ENCODE measurements around the gene ITPRID2.
"Not testable (repeated sequence)": the region's sequence is repeated elsewhere in the genome, so short reads cannot be mapped to it uniquely, and the experiment has no call there.

Gene ITPRID2

GRCh38 chr2:181953881-181954537, 62.5 kb downstream of the ITPRID2 start:
- peak; percentile 57 for TF ChIP-seq CTCF (conservative IDR thresholded peaks at IDR 0.05; ENCODE audit: control insufficient read depth, insufficient read depth, low read depth, low read length)
- peak overlapping the region; percentile 14 for H3K4me3 ChIP-seq (ENCODE audit: control insufficient read depth, low read depth, low read length)
- DNase-seq (ENCODE audit: low read depth), result peak; percentile 65

- no peak for TF ChIP-seq CTCF (conservative IDR thresholded peaks at IDR 0.05; ENCODE audit: control insufficient read depth, insufficient read depth, low read depth, low read length)
- DNase-seq (ENCODE audit: low read depth), result peak; percentile 8
- H3K4me3 ChIP-seq (ENCODE audit: control insufficient read depth, low read depth, low read length), result peak overlapping the region; percentile 14
Measured at GRCh38 chr2:181954538-181954883, 63.0 kb downstream of the ITPRID2 start.

GRCh38 chr2:181955010-181955409, 63.5 kb downstream of the ITPRID2 start:
- no peak for TF ChIP-seq CTCF (conservative IDR thresholded peaks at IDR 0.05; ENCODE audit: control insufficient read depth, insufficient read depth, low read depth, low read length)
- peak; percentile 74 for DNase-seq (ENCODE audit: low read depth)
- no peak overlapping the region for H3K4me3 ChIP-seq (ENCODE audit: control insufficient read depth, low read depth, low read length)

GRCh38 chr2:181955866-181956265, 64.3 kb downstream of the ITPRID2 start:
- DNase-seq (ENCODE audit: low read depth); H3K4me3 ChIP-seq (ENCODE audit: control insufficient read depth, low read depth, low read length): not testable (repeated sequence)

- TF ChIP-seq CTCF (conservative IDR thresholded peaks at IDR 0.05; ENCODE audit: control insufficient read depth, insufficient read depth, low read depth, low read length), result no peak
- peak; percentile 21 for DNase-seq (ENCODE audit: low read depth)
Measured at GRCh38 chr2:181957668-181958067, 66.1 kb downstream of the ITPRID2 start.

GRCh38 chr2:181958726-181959125, 67.2 kb downstream of the ITPRID2 start:
- DNase-seq (ENCODE audit: low read depth), result peak; percentile 13
- H3K4me3 ChIP-seq (ENCODE audit: control insufficient read depth, low read depth, low read length), result no peak overlapping the region
- no peak for TF ChIP-seq CTCF (conservative IDR thresholded peaks at IDR 0.05; ENCODE audit: control insufficient read depth, insufficient read depth, low read depth, low read length)

More at GRCh38 chr2:181957668-181958067, 66.1 kb downstream of the ITPRID2 start:
- H3K4me3 ChIP-seq (ENCODE audit: control insufficient read depth, low read depth, low read length), result no peak overlapping the region

GRCh38 chr2:181959508-181959907, 68.0 kb downstream of the ITPRID2 start:
- no peak for TF ChIP-seq CTCF (conservative IDR thresholded peaks at IDR 0.05; ENCODE audit: control insufficient read depth, insufficient read depth, low read depth, low read length)
- peak; percentile 16 for DNase-seq (ENCODE audit: low read depth)
- no peak overlapping the region for H3K4me3 ChIP-seq (ENCODE audit: control insufficient read depth, low read depth, low read length)

GRCh38 chr2:181961167-181961566, 69.6 kb downstream of the ITPRID2 start:
- not testable (repeated sequence) for H3K4me3 ChIP-seq (ENCODE audit: control insufficient read depth, low read depth, low read length); DNase-seq (ENCODE audit: low read depth)
